ENCODE data around the gene ARHGAP22. TPM values are rescaled to one million over a fixed set of nuclear protein-coding genes. Genes with fewer than 3 reads are reported as not detected.
A peak's percentile ranks its signal among the peaks of the same experiment; 100 is the strongest.

ARHGAP22 gene
- total RNA-seq, 6 donors from 2014 or later: 1.4 to 25.1 (median 7.1) TPM

GRCh38 chr10:48608279-48608681, 3.4 kb upstream of the ARHGAP22 start:
- Histone ChIP-seq H3K27ac (no peak overlapping the region), H3K27me3 (peaks cover 0 to 5% (median 0%) of the 10 kb centered on the region in 4 donors), H3K9me3 (no peaks in the 10 kb centered on the region), H3K4me3 (no peak overlapping the region), H3K4me1 (peaks cover 9 to 31% (median 15%) of the 10 kb centered on the region in 4 donors), H3K36me3 (no peaks in the 10 kb centered on the region)
- ATAC-seq (ENCODE audit: low FRiP score in 2 of 2): peak in 1 of 2 donors; percentile 61
- no peak for TF ChIP-seq POLR2AphosphoS5 (IDR thresholded peaks at IDR 0.05)
- TF ChIP-seq EP300 (IDR thresholded peaks at IDR 0.05): no peak
- TF ChIP-seq CTCF (IDR thresholded peaks at IDR 0.05): peak in 5 of 6 experiments; percentile 29 to 53 (median 45)
- TF ChIP-seq POLR2A (IDR thresholded peaks at IDR 0.05): no peak
- peak in 1 of 2 donors; percentile 42 for DNase-seq
- 56 to 60% methylated on average over 3 of the region's 3 CpGs for WGBS, 2 donors

- ATAC-seq (ENCODE audit: low FRiP score in 2 of 2): no peak
- DNase-seq: peak in 1 of 2 donors; percentile 10
- H3K27ac ChIP-seq: peak overlapping the region in 2 of 4 donors; percentile 57 to 70
- H3K27me3 ChIP-seq: peaks cover 0 to 5% (median 0%) of the 10 kb centered on the region in 4 donors
- no peak for TF ChIP-seq POLR2A (IDR thresholded peaks at IDR 0.05)
- peak in 1 of 6 experiments; percentile 26 for TF ChIP-seq CTCF (IDR thresholded peaks at IDR 0.05)
- TF ChIP-seq POLR2AphosphoS5 (IDR thresholded peaks at IDR 0.05): no peak
- H3K36me3 ChIP-seq: no peaks in the 10 kb centered on the region
- WGBS, 2 donors: 67 to 73% methylated on average over 6 of the region's 6 CpGs
- no peaks in the 10 kb centered on the region for H3K9me3 ChIP-seq
- H3K4me3 ChIP-seq: no peak overlapping the region
- peaks cover 9 to 31% (median 15%) of the 10 kb centered on the region in 4 donors for H3K4me1 ChIP-seq
Measured at GRCh38 chr10:48607356-48608278, 2.7 kb upstream of the ARHGAP22 start.

DNA sequence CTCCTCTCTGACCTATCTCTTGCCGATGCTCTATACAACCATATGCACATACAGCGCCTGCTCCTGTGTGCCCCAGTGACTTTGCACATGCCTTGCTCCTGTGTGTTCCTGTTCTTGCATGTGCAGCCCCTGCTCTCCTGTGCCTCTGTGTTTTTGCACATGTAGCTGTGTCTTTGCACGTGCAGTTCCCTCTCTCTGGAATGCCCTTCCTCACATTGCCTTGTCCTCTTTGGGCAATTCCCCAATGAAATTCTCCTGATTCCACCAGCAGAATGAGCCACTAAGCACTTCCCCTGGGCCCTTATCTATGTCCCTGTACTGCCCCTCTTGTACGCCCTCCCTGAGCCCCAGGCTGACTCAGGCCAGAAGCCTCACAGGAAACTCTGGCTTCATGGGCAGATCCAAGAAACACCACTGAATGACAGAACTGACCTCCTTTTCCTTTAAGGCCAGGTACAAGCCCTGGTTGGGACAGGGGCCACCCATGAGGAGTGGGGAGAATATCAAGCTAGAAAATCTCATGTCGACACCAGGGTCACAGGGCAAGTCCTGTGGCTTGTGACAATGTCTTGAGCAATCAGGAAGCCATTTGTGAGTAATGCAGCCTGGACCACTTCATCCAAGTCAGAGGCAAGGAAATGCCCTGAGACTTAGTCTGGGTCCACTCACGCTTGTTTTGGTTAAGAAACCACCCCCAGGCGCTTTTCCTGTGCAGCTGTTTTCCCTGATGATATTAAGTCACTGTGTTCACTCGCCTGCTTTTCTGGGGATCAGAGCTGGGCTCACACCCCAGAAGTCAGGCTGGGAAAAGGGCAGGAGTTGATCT, 1.9 kb upstream of the ARHGAP22 start:
- peaks cover 9 to 31% (median 15%) of the 10 kb centered on the region in 4 donors for H3K4me1 ChIP-seq
- no peak overlapping the region for H3K4me3 ChIP-seq
- H3K36me3 ChIP-seq: no peaks in the 10 kb centered on the region
- H3K9me3 ChIP-seq: no peaks in the 10 kb centered on the region
- peak in 1 of 2 donors; percentile 63 for ATAC-seq (ENCODE audit: low FRiP score in 2 of 2)
- WGBS, 2 donors: 61 to 70% methylated on average over 8 of the region's 8 CpGs
- H3K27ac ChIP-seq: peak overlapping the region in 2 of 4 donors; percentile 57 to 70
- peak in 1 of 2 donors; percentile 63 for DNase-seq
- H3K27me3 ChIP-seq: peaks cover 0 to 5% (median 0%) of the 10 kb centered on the region in 4 donors
- TF ChIP-seq EP300 (IDR thresholded peaks at IDR 0.05) (peak in 1 of 4 donors; percentile 15), POLR2AphosphoS5 (IDR thresholded peaks at IDR 0.05) (peak; percentile 13 to 39), POLR2A (IDR thresholded peaks at IDR 0.05) (peak in 1 of 4 donors; percentile 12), CTCF (IDR thresholded peaks at IDR 0.05) (no peak)

GRCh38 chr10:48605786-48606529, 1.1 kb upstream of the ARHGAP22 start:
- ATAC-seq (ENCODE audit: low FRiP score in 2 of 2): no peak
- no peaks in the 10 kb centered on the region for H3K36me3 ChIP-seq
- no peak for TF ChIP-seq EP300 (IDR thresholded peaks at IDR 0.05)
- no peak for TF ChIP-seq CTCF (IDR thresholded peaks at IDR 0.05)
- TF ChIP-seq POLR2AphosphoS5 (IDR thresholded peaks at IDR 0.05): no peak
- no peak for TF ChIP-seq POLR2A (IDR thresholded peaks at IDR 0.05)
- H3K27ac ChIP-seq: peak overlapping the region in 2 of 4 donors; percentile 35 to 43
- WGBS, 2 donors: 82 to 89% methylated on average over 7 of the region's 7 CpGs
- H3K4me3 ChIP-seq: no peak overlapping the region
- DNase-seq: peak in 1 of 2 donors; percentile 13
- H3K27me3 ChIP-seq: peaks cover 0 to 5% (median 0%) of the 10 kb centered on the region in 4 donors
- H3K9me3 ChIP-seq: no peaks in the 10 kb centered on the region
- H3K4me1 ChIP-seq: peaks cover 9 to 31% (median 15%) of the 10 kb centered on the region in 4 donors

Measured in upper lobe of left lung (tissue), 6 donors.